Astrocyte (in vitro differentiated cells and primary cell): ENCODE data around the gene DNAH3. TPM values are rescaled to one million over a fixed set of nuclear protein-coding genes. Genes with fewer than 3 reads are reported as not detected.

ENCODE experiments used
- DNase-seq: peaks from one replicate; pipeline ENCODE4 v3.0.0-alpha.2; 2010; ENCODE audit warnings: low read depth
- FAIRE-seq: peaks from 2 replicates; lab custom pipeline; 2011; peaks lifted over from hg19 to GRCh38; lab: Jason Lieb, UNC
- H2AFZ ChIP-seq: 2 replicates; pipeline ENCODE4 v1.6.0; 2012; ENCODE audit warnings: low read depth, low read length, inconsistent platforms
- H3K27ac ChIP-seq: 2 replicates; pipeline ENCODE4 v1.5.1; 2011; ENCODE audit warnings: low read depth, low read length, inconsistent platforms
- H3K27me3 ChIP-seq: 2 replicates; pipeline ENCODE4 v1.6.0; 2011; ENCODE audit warnings: low read length, inconsistent platforms; ENCODE audit not compliant: insufficient read depth
- H3K36me3 ChIP-seq: 2 replicates; pipeline ENCODE4 v1.5.1; 2011; ENCODE audit warnings: low read length, inconsistent platforms; ENCODE audit not compliant: insufficient read depth
- H3K4me1 ChIP-seq: 2 replicates; pipeline ENCODE4 v1.5.1; 2011; ENCODE audit warnings: low read length, inconsistent platforms; ENCODE audit not compliant: insufficient read depth
- H3K4me2 ChIP-seq: 2 replicates; pipeline ENCODE4 v1.6.0; 2012; ENCODE audit warnings: low read length, inconsistent platforms
- H3K4me3 ChIP-seq: 2 replicates; pipeline ENCODE4 v1.5.1; 2011; ENCODE audit warnings: low read depth, mild to moderate bottlenecking, low read length, inconsistent platforms; ENCODE audit not compliant: insufficient read depth
- H3K79me2 ChIP-seq: 2 replicates; pipeline ENCODE4 v1.6.0; 2012; ENCODE audit warnings: mild to moderate bottlenecking, low read length, inconsistent platforms; ENCODE audit not compliant: insufficient read depth
- H3K9ac ChIP-seq: 2 replicates; pipeline ENCODE4 v1.6.0; 2012; ENCODE audit warnings: mild to moderate bottlenecking, low read length, inconsistent platforms
- H3K9me3 ChIP-seq: 2 replicates; pipeline ENCODE4 v1.5.1; 2012; ENCODE audit warnings: low read depth, mild to moderate bottlenecking, low read length, inconsistent platforms; ENCODE audit not compliant: insufficient read depth
- H4K20me1 ChIP-seq: 2 replicates; pipeline ENCODE4 v1.6.0; 2012; ENCODE audit warnings: low read length, inconsistent platforms; ENCODE audit not compliant: insufficient read depth
- H3K27ac Mint-ChIP-seq: one replicate; pipeline ENCODE4 v1.8.0; 2021; ENCODE audit warnings: mild to moderate bottlenecking, mixed read lengths; ENCODE audit not compliant: unreplicated experiment
- H3K27me3 Mint-ChIP-seq: one replicate; pipeline ENCODE4 v1.8.0; 2021; ENCODE audit warnings: low read depth, mixed read lengths; ENCODE audit not compliant: unreplicated experiment
- H3K36me3 Mint-ChIP-seq: one replicate; pipeline ENCODE4 v1.8.0; 2021; ENCODE audit warnings: low read depth, mixed read lengths; ENCODE audit not compliant: unreplicated experiment
- H3K4me1 Mint-ChIP-seq: one replicate; pipeline ENCODE4 v1.8.0; 2021; ENCODE audit warnings: low read depth, mixed read lengths; ENCODE audit not compliant: unreplicated experiment
- H3K4me3 Mint-ChIP-seq: one replicate; pipeline ENCODE4 v1.8.0; 2021; ENCODE audit warnings: mild to moderate bottlenecking, moderate library complexity, mixed read lengths; ENCODE audit not compliant: unreplicated experiment
- H3K9me3 Mint-ChIP-seq: one replicate; pipeline ENCODE4 v1.8.0; 2021; ENCODE audit warnings: mild to moderate bottlenecking, mixed read lengths; ENCODE audit not compliant: unreplicated experiment
- CTCF ChIP-seq: IDR thresholded peaks from 2 replicates; pipeline ENCODE4 v1.5.1; 2011; ENCODE audit warnings: low read depth, mild to moderate bottlenecking, inconsistent platforms, low read length, moderate library complexity; ENCODE audit not compliant: insufficient read depth
- EZH2 ChIP-seq: IDR thresholded peaks from 2 replicates; pipeline ENCODE4 v1.6.1; 2012; ENCODE audit warnings: mild to moderate bottlenecking, low read length, inconsistent platforms; ENCODE audit not compliant: insufficient read depth
- total RNA-seq: library from RNA; stranded (reverse); gene quantifications from 2 replicates; pipeline ENCODE4 v1.2.1, GENCODE V29; 2021

The DNAH3 gene
- total RNA-seq, 1 donor from 2014 or later, result not detected

- H3K36me3 Mint-ChIP-seq, result no peaks in the 10 kb centered on the region
- FAIRE-seq, result no peak
- Histone ChIP-seq H3K4me3 (no peak overlapping the region), H3K4me2 (no peak overlapping the region), H3K9ac (no peak overlapping the region), H3K36me3 (no peaks in the 10 kb centered on the region), H3K9me3 (no peaks in the 10 kb centered on the region), H3K27ac (no peak overlapping the region), H3K27me3 (no peaks in the 10 kb centered on the region), H4K20me1 (no peaks in the 10 kb centered on the region), H3K4me1 (no peaks in the 10 kb centered on the region), H3K79me2 (no peaks in the 10 kb centered on the region), H2AFZ (no peak overlapping the region)
- no peaks in the 10 kb centered on the region for H3K27me3 Mint-ChIP-seq
- no peaks in the 10 kb centered on the region for H3K4me1 Mint-ChIP-seq
- no peak for TF ChIP-seq EZH2
- no peak for TF ChIP-seq CTCF
- no peak for DNase-seq
- no peak overlapping the region for H3K4me3 Mint-ChIP-seq
- no peaks in the 10 kb centered on the region for H3K9me3 Mint-ChIP-seq
- no peak overlapping the region for H3K27ac Mint-ChIP-seq
Observed at GRCh38 chr16:21078563-21078962, 72.1 kb downstream of the DNAH3 start.

GRCh38 chr16:21076186-21076883 is 74.3 kb downstream of the DNAH3 start:
- Histone ChIP-seq H3K4me1 (no peaks in the 10 kb centered on the region), H3K4me3 (no peak overlapping the region), H4K20me1 (no peaks in the 10 kb centered on the region), H3K27ac (no peak overlapping the region), H3K36me3 (no peaks in the 10 kb centered on the region), H2AFZ (no peak overlapping the region), H3K4me2 (no peak overlapping the region), H3K79me2 (no peaks in the 10 kb centered on the region), H3K9ac (no peak overlapping the region), H3K27me3 (no peaks in the 10 kb centered on the region), H3K9me3 (no peaks in the 10 kb centered on the region)
- Mint-ChIP-seq H3K36me3 (no peaks in the 10 kb centered on the region), H3K4me1 (no peaks in the 10 kb centered on the region), H3K27ac (no peak overlapping the region), H3K4me3 (no peak overlapping the region), H3K9me3 (no peaks in the 10 kb centered on the region), H3K27me3 (no peaks in the 10 kb centered on the region)
- no peak for TF ChIP-seq CTCF
- TF ChIP-seq EZH2, result no peak
- DNase-seq (no peak), FAIRE-seq (no peak)

- Histone ChIP-seq H4K20me1 (no peaks in the 10 kb centered on the region), H3K79me2 (no peaks in the 10 kb centered on the region), H3K36me3 (no peaks in the 10 kb centered on the region), H2AFZ (no peak overlapping the region), H3K9ac (no peak overlapping the region), H3K4me1 (no peaks in the 10 kb centered on the region), H3K9me3 (no peaks in the 10 kb centered on the region), H3K4me2 (no peak overlapping the region), H3K27ac (no peak overlapping the region), H3K4me3 (no peak overlapping the region), H3K27me3 (no peaks in the 10 kb centered on the region)
- Mint-ChIP-seq H3K9me3 (no peaks in the 10 kb centered on the region), H3K27ac (no peak overlapping the region), H3K4me3 (no peak overlapping the region), H3K27me3 (no peaks in the 10 kb centered on the region), H3K4me1 (no peaks in the 10 kb centered on the region), H3K36me3 (no peaks in the 10 kb centered on the region)
- TF ChIP-seq CTCF (no peak), EZH2 (no peak)
- no peak for FAIRE-seq
- no peak for DNase-seq
Observed at GRCh38 chr16:21075252-21075651, 75.4 kb downstream of the DNAH3 start.
